Measurements from ENCODE around the gene ZNF804B.

The ZNF804B gene

GRCh38 chr7:88759230-88760135, at the start of gene ZNF804B:
ZNF804B (plus strand) TSS chr7:88759700; CDS start chr7:88759977, 277 bp downstream.
- no peak for DNase-seq

GRCh38 chr7:88735920-88736319, 23.6 kb upstream of the ZNF804B start:
- no peak for DNase-seq

GRCh38 chr7:88737632-88738031, 21.9 kb upstream of the ZNF804B start:
- no peak for DNase-seq

GRCh38 chr7:88746126-88746525, 13.4 kb upstream of the ZNF804B start:
- no peak for DNase-seq

- no peak for DNase-seq
These were observed 2.7 kb upstream of the ZNF804B start for GRCh38 chr7:88756802-88757201.

GRCh38 chr7:88757371-88757770, 2.1 kb upstream of the ZNF804B start:
- no peak for DNase-seq

- peak; percentile 6 for DNase-seq
These were observed 895 bp upstream of the ZNF804B start for GRCh38 chr7:88758381-88759229.

- no peak for DNase-seq
These were observed 626 bp downstream of the ZNF804B start for GRCh38 chr7:88760136-88760515.

- no peak for DNase-seq
These were observed 2.3 kb downstream of the ZNF804B start for GRCh38 chr7:88761779-88762178.

GRCh38 chr7:88771417-88771816, 11.9 kb downstream of the ZNF804B start:
- no peak for DNase-seq

GRCh38 chr7:88772776-88773175, 13.3 kb downstream of the ZNF804B start:
- DNase-seq: no peak

- DNase-seq: no peak
These were observed 16.3 kb downstream of the ZNF804B start for GRCh38 chr7:88775838-88776237.

GRCh38 chr7:88787777-88788176, 28.3 kb downstream of the ZNF804B start:
- no peak for DNase-seq

- peak; percentile 30 for DNase-seq
These were observed 30.1 kb downstream of the ZNF804B start for GRCh38 chr7:88789480-88790064.

- DNase-seq: no peak
These were observed 32.4 kb downstream of the ZNF804B start for GRCh38 chr7:88791891-88792290.

- no peak for DNase-seq
These were observed 32.9 kb downstream of the ZNF804B start for GRCh38 chr7:88792361-88792760.

GRCh38 chr7:88795553-88795952, 36.1 kb downstream of the ZNF804B start, which contains the start of gene TEX47:
TEX47 (minus strand) TSS chr7:88795737; CDS start chr7:88794942, 795 bp downstream.
- DNase-seq: no peak

- DNase-seq: no peak
These were observed 41.5 kb downstream of the ZNF804B start for GRCh38 chr7:88801046-88801445.

- DNase-seq: no peak
These were observed 47.0 kb downstream of the ZNF804B start for GRCh38 chr7:88806280-88807037.

GRCh38 chr7:88818552-88818951, 59.1 kb downstream of the ZNF804B start:
- no peak for DNase-seq

- no peak for DNase-seq
These were observed 66.7 kb downstream of the ZNF804B start for GRCh38 chr7:88826222-88826621.

- DNase-seq: peak; percentile 50
These were observed 75.7 kb downstream of the ZNF804B start for GRCh38 chr7:88835147-88835728.
